ENCODE measurements around the gene AREG. TPM values are rescaled to one million over a fixed set of nuclear protein-coding genes. Genes with fewer than 3 reads are reported as not detected.

AREG gene
- total RNA-seq, 1 donor from 2014 or later, result 5.6 TPM

DNA sequence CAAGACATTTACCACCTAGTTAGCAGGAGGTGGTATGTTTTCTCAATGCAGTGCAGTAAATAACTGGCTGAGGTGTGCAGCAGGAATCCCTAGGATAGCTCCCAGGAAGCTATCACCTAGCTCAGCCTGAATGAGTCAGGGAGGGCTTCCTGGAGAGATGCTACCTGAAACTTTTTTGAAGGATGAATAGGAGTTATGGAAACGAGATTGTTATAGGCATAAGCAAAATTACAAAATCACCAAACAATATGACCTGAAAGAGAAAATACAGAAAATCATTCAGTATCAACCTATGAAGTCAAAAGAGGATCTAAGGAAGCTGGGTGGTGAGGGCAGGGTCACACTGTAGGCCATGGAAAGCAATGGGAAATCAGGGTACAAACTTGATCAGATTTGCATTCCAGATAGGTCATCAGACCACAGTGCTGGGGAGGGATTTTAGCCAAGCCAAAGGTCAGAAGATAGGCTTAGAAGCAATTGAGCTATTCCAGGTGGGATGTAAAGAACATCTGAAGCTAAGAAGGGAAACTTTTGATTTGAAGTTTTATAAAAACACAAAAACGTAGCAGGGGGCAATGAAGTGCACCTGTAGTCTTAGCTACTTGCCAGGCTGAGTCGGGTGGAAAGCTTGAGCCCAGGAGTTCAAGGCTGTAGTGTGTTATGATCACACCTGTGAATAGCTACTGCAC, 11.3 kb downstream of the AREG start:
- no peak for DNase-seq (ENCODE audit: extremely low read depth, low read depth, low spot score)

DNA sequence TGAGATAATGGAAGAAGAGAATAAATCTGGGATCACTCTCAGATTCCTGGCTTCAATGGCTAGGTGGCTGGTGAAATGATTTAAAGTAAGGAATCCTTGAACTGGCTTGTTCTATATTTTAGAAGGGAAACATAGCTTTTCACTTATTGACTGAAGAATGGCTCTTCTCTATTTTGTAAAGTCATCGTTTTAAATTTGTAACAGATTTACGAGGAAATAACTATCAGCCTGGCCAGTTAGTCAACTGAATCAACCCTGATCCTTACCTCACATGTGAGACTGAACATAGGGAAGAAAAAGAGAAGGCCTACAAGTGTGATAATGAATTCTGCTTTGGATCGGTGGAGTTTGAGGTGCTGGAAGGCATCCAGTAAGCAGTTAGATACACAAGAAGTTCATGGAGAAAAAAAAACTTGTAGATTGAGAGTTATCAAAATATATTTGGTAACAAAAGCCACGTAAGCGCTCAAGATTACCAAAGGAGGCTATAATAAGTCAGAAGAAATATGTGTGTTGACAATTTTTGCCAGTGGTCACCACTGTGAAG, 12.0 kb downstream of the AREG start:
- DNase-seq (ENCODE audit: extremely low read depth, low read depth, low spot score), result no peak

DNA sequence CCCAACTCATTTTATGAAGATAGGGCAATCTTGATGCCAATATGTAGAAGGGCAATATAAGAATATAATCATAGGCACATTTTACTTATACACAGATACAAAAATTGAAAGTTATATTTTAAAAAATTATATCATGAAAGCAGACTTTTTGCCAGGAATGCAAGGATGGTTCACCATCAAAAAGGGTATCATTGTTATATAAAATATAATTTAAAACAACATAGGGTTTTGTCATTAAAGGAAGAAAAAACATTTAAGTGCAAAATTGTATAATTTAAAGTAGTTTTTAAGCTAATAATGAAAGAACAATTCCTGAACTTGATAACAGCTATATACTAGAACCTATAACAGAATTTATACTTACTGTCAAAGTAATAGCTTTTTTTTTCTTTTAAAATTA, 15.9 kb downstream of the AREG start:
- no peak for DNase-seq (ENCODE audit: extremely low read depth, low read depth, low spot score)

DNA sequence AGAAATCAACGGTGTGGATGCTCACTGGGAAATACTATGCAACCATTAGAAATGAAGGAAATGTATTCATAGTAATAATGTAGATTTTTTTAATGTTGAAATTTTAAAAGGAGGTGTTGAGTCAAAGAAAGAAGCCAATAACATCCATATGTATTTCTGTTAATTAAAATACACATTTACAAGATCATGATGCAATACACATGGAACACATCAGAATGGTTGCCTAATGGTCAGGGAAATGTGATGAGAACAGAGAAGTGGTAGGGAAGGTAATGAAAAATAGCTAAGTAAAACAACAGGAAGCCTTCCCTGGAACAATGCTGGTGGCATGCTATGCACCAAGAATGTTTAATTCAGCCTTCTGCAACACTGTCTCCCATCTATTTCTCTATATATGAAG, 18.2 kb downstream of the AREG start:
- DNase-seq (ENCODE audit: extremely low read depth, low read depth, low spot score), result no peak

DNA sequence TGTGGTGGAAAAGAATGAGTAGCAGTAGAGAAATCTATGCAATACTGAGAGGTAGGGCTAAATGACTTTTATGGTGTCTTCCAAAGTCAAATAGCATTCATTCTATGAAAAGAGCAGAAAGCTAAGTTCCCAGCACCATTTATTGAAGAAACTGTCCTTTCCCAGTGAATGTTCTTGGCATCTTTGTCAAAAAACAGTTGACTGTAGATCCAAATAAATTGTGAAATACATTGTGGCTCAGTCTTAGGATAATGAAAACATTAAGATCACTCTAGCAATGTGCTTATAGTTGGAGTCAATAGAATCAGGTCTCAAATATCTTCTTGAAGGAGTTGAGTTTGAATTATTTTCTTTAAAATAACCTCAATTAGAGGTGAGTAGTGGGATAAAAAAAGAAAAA, 19.4 kb downstream of the AREG start:
- DNase-seq (ENCODE audit: extremely low read depth, low read depth, low spot score), result no peak

DNA sequence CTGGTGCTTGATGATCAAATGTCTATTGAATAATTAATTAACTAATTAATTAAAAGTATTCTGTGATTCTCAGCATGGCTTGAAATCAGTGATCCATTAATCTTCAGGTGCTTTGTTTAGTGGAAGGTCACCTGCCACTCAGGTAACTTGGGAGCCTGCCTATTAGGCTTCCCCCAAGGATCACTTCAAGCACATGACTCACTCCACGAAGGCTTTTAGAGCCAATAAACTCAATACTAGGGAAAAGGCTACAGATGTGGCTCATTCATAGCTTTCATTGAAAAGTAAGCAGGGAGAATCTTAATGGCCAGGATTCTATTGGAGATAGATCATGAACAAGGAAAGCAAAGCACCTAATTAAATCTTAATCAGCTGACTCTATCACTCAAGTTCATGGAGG, 21.3 kb downstream of the AREG start:
- no peak for DNase-seq (ENCODE audit: extremely low read depth, low read depth, low spot score)

DNA sequence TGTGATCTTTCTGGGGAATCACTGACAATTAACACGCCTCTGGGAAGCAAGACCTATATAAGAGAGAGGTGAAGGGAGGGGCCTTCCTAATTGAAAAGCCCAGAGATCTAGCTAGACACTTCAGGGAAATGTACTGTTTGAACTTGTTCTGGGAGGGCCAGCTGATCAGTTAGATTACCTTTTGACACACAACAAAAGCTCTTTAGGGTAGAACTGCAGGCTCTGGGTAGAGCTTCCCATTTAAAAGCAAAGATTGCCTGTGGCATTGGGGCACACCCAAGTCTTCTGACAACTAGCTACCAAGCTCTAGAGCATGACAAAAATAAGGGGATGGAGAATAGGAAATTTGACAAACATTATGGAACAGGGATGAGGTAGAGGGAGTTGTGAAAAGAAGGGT, 26.3 kb downstream of the AREG start:
- no peak for DNase-seq (ENCODE audit: extremely low read depth, low read depth, low spot score)

DNA sequence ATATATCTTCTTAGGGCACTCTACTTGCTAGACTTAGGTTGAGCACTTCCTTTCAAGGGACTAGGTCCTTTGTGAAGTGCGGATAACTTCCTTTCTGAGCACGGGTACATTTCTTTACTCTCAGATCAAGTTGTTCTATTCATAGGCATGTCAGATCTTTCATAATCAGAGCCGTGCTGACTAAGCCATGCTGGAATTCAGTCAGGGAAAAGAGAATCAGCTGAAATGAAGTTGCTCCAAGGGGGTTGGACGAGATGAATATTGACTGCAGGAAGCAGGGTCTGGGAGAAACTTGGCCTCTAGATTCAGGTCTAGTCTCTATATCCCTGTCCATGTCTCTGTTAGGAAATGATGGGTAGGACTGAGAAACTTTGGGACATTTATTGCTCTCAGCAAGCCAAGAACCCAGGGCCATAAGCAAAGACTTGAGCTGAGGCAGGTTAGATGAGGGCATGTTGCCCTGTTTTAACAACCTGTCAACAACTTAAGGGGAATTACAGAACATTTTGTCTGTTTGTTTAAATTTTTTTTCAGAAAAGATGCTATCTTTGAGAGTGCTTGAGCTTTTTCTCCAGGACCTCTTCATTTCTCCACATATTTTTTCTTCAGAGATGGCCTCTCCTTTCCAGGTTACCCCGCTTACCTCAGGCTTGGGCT, 28.3 kb downstream of the AREG start:
- DNase-seq (ENCODE audit: extremely low read depth, low read depth, low spot score), result peak; percentile 72

DNA sequence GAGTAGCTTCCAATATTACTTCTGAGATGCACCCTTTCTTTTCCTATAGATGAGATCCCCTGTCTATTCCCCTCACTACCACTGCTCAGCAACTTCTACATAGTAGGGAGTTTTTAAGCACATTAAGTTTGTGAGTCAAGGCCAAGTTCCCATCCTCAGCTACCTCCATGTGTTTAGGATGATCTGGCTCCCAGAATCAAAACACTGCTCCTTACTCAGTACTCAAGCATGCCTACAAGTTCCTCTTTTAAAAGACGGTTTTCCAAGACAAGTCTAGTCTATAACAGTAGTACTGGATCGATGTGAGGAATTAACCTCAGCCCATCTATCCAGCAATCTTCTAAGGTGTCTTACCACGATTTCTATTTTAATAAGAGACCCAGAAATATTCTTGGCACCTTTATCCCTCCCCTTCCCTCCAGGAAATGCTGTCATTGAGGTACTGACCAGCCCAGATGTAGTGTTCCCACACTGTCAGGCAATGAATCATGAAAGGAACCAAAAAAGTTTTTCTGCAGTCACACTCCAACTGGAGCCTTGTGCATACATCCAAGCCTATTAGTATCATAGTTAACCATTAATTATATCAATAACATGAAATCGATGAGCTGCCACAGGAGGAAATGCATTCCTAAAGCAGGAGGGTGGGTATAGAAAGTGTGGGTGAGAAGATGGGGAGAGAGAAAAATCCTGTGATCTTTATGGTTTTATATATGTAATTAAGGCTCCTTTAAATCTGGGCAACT, 29.6 kb downstream of the AREG start:
- peak; percentile 36 for DNase-seq (ENCODE audit: extremely low read depth, low read depth, low spot score)

DNA sequence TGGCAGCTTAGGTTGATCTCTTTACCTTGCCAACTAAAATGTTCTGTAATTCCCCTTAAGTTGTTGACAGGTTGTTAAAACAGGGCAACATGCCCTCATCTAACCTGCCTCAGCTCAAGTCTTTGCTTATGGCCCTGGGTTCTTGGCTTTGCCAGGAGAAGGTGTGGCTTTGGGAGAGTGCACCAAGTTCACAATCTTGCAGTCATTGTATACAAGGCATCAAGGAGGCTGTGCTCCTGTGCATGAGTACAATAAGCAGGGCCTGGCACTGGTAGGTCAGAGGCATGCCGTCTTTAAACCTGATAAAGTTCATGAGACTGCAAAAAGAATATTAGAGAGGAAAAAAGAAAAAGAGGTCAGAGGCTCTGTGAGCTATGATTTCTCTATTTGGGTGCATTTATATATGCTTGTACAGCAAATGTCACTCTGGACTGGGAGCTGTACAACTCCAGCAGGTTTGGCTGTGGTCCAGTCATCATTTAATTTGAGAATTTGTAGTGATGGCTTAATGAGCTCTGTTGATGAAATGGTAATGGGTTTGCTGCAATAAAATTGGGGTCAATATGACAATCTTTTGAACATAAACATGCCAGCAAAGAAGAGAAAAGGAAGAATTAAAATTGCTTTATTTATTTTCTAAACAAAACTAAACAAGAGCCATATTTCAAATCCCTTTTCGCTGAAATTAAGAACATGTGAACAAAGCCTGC, 30.3 kb downstream of the AREG start:
- DNase-seq (ENCODE audit: extremely low read depth, low read depth, low spot score), result no peak

DNA sequence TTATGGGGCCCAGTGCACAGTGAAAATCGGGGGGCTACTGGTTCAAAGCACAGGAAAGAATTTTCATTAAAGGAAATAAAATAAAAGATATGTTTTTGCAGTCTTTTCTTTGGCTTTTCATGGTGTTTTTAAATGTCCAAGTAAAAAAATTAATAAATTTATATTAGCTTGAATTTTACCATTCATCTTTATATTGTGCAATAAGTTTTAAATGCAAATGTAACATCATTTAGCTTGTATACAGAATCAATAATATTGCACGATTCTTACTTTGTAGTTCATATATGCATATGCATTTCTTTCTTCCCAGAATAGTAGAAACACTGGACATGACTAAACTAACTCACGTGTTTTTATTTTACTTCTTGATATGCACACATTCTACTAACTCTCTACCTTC, 31.0 kb downstream of the AREG start:
- DNase-seq (ENCODE audit: extremely low read depth, low read depth, low spot score), result no peak

DNA sequence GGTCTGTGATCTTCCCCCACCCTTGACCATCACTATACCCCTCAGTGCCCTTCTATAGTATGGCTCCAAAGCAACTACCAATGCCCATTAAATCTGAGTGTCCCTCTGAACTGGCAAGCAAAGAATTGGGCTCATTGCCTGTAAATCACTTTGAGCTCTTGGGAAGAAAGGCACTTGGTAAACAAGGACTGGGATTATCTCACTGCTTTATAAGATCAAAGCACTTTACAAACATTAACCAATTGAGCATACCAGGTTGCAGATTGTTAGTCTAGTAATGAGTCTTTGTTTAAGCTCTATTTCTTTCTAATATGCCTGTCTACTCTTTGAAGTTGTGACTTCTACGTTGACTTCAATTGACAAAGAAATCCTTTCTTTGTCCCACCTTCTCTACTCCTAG, 34.1 kb downstream of the AREG start:
- DNase-seq (ENCODE audit: extremely low read depth, low read depth, low spot score), result no peak

DNA sequence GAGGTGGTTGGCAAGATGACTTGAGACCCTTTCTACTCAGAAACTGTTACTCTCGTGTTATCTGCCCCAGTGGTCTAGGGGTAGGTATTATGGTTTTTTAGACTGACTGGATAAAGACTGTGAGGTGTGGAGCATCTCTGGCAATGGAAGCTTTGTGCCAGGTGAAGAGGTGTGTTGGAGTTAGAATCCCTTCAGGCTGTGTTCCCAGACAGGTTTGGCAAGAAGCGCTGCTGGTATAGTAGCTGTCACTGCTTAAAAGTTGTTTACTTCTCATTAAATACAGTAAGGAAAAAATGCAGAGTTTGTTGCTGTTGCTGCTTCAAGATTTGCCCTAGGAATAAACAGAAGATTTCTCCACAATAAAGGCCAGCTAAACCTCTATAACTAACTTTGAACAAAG, 35.3 kb downstream of the AREG start:
- DNase-seq (ENCODE audit: extremely low read depth, low read depth, low spot score), result no peak

DNA sequence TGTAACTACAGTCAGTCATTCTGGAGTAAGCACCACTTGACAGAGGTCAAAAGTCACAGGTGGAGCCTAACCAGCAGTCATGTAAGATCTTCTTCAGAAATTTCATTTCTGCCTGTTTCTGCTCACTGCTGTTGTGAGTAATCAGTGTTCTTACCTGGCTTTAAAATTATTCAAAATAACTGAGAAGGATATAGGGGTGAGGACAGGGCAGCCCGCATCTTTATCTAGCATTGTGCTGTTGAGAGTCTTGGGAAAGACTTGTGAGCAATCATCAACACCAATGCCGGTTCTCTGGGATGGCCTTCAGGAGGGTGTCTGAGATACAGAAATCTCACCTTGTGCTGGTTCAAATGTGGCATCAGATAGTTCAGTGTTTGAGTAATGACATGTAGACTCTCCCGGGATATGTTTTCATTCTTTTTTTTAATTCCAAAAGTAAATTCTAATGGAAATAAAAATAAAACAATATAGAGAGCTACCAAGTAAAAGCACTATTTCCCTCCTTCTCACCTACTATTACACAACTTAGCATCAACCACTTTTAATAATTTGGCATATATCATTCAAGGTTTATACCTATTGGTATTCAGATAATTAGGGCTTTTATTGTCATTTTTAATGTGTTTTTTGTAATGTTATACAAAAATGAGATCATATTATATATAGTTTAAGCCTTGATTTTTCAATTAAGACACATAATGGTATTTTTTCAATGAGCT, 37.1 kb downstream of the AREG start:
- DNase-seq (ENCODE audit: extremely low read depth, low read depth, low spot score), result no peak

DNA sequence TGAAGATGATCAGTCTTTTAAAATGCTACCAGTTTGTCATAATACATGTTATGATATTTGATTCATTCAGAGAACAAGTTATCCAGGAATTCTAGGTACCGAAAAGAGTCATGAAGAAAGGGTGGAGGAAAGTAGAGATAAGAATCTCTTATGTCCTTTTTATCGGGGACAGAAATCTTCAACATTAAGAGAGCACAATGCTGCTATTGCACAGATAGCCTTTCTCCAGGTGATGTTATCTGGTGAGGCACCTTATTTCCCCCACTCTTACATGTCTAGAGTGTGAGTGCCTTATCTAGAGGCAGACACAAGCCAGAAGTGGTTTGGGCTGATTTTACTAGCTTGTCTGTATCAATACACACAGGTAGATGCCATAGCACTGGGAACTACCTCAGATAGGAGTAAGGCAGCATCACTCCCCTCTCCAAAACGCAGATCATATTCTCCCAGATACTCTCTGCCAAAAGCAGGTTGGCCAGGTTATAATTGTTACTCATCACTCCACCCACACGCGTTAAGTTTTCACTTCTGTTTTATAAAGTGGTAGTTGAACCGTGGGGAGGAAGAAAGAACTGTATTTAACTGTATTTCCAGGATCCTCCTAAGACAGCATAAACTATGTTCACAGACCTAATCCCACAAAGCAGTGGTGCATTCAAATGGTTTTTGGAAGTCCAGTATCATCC, 38.4 kb downstream of the AREG start:
- no peak for DNase-seq (ENCODE audit: extremely low read depth, low read depth, low spot score)

DNA sequence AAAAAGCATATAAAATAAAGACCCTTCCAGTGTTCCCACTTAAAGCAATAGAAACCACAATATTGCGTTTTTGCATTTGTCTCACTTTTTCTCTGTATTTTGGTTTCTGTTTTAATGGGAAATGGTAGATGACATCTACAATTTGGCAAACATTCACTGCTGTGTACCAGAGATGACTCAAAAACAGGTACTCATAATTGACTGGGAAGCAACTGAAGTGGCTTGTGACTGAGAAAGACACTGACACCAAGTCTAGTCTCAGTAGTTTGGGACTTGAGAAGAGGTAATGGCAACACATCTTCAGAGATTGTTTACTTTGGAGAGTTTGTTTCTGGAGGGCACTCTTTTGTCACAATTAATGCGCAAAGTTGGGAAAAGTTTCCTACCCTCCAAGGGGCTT, 42.0 kb downstream of the AREG start:
- DNase-seq (ENCODE audit: extremely low read depth, low read depth, low spot score), result no peak

DNA sequence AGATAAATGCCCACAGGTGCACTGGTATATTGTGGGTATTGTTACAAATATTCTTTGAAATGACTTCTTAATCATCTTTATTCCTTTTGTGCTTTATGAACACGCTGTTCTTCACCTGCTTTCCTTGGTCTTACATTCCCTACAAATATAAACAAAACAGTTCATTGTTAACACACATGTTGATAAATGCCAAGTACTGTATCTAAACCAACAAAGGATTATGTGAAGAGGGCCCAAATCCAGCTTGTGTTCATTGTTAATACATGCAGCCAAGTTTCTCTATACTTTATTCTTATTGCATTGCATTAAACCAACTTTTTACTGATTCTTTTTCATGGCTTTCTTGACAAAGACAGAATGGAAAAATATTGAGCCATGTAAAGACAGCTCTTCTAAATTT, 42.8 kb downstream of the AREG start:
- no peak for DNase-seq (ENCODE audit: extremely low read depth, low read depth, low spot score)

DNA sequence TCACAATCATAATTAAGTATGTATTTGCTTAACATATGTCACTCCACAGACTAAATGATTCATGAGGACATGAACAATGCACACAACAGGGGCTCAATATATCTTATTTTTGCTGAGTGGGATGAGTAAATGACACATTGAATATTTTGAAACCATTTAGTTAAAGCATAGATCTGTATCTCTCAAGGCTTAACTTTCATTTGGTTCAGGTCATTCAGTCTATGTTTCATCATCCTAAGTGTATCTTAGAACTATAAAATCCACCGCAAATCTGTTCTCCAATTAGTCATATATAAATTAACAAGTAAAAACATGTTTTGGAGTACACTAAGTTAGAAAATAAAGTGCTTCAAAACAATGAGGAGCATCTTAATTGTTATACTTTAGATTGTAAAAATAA, 45.8 kb downstream of the AREG start:
- no peak for DNase-seq (ENCODE audit: extremely low read depth, low read depth, low spot score)

DNA sequence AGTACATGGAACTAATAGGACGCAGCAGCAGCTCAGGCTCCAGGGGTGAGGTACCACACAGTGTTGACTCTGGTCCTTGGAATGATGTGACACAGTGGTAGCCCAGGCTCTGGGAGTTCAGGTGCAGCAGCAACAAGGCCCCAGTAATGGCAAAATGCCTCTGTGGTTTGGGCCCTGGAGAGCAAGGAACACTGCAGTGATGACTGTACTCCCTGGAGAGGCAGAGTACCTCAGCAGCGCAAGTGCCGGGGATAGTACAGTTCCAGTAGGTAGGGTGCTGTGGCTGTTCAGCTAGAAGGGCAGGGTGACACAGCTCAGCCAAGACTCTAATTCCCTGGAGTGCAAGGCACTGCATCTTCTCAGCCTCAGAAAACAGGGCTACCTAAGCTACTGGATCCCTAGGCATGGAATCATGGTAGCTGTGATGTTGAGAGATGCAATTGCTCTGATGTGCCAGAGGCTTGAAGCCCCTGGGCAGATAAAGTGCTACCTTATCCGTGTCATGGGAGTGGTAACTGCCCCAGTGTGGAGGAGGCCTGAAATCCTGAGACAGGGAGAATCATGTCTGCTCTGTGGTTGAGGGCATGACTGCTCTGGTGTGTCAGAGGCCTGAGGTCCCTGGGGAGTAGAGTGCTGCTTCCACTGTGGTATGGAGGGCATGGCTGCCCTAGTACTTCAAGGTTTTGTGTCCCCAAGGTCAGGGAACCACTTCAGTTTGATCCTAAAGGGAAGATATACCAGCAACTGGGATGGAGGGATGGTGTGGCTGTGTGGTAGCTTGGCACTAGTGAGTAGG, 55.2 kb downstream of the AREG start:
- no peak for DNase-seq (ENCODE audit: extremely low read depth, low read depth, low spot score)

Measured in glomerular endothelial cell (primary cell).